ENCODE data around the gene AGMO.

GRCh38 chr7:15204421-15204820 lies 357.4 kb downstream of the AGMO start:
- TF ChIP-seq CTCF (IDR thresholded peaks at IDR 0.05; ENCODE audit: low read depth, low read length, poor library complexity, severe bottlenecking) = no peak
- TF ChIP-seq EZH2phosphoT487 (IDR thresholded peaks at IDR 0.05; ENCODE audit: borderline replicate concordance, low read length) = no peak
